22Rv1 (cell line): Measurements from ENCODE around the gene TMCO4.

ENCODE experiments used
- CTCF ChIP-seq: fragments of 450-650 bp; IDR thresholded peaks from 2 replicates; pipeline ENCODE4 v1.5.1; 2017; ENCODE audit warnings: mild to moderate bottlenecking
- ZFX ChIP-seq: fragments of 450-650 bp; IDR thresholded peaks from 2 replicates; pipeline ENCODE4 v1.6.1; 2017; ENCODE audit warnings: antibody characterized with exemption, borderline replicate concordance

- TF ChIP-seq CTCF (no peak), ZFX (no peak)
Observed at GRCh38 chr1:19710825-19711611, 88.7 kb downstream of the TMCO4 start.
